HG03520 (cell line): Measurements from ENCODE around the gene LAMC1.

Experiments
- ATAC-seq: cut with Tn5 transposase; IDR thresholded peaks from one replicate; pipeline ENCODE4 v1.9.1; 2021; ENCODE audit warnings: mild to moderate bottlenecking, moderate library complexity; ENCODE audit not compliant: unreplicated experiment

The LAMC1 gene

GRCh38 chr1:183180634-183181056, 157.4 kb downstream of the LAMC1 start:
- ATAC-seq: peak; percentile 61

- ATAC-seq: no peak
Measured at GRCh38 chr1:183185941-183186490, 162.8 kb downstream of the LAMC1 start, which contains the start of gene LAMC2. LAMC2 (plus strand) TSS chr1:183186264; CDS start chr1:183186353, 89 bp downstream.

GRCh38 chr1:183186841-183187240, 163.6 kb downstream of the LAMC1 start:
- ATAC-seq: no peak

GRCh38 chr1:183188240-183188639, 165.0 kb downstream of the LAMC1 start:
- ATAC-seq: no peak

GRCh38 chr1:183191833-183192232, 168.6 kb downstream of the LAMC1 start:
- ATAC-seq: no peak

- ATAC-seq: no peak
Measured at GRCh38 chr1:183193963-183194525, 170.8 kb downstream of the LAMC1 start.

DNA sequence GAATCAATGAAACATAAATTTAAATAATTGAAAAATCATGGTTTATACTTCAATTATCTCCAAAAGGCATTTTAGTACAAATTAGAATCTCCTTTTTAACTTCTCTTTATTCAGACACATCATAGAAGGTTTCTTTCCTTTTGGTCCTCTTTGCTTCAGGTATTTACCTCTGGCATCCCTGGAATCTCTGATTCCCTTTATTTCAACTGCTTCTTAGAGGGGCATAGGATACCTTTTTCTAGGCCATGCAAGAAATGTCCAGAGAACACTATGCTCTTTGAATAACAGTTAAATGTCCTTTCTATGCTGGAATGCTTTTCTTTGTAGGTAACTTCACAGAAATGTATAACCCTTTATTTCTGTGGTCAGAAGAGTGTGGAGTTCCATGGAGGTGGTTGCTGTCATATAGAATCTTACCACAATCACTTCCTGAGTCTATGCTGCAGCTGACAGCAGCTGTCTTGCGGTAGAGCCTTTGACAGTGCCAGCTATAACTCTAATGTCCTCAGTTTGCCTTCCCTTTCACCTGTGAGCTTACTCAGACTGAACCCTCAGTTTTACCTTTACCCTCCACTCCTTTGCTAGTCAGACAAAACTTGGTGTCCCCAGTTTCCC, 171.4 kb downstream of the LAMC1 start:
- peak; percentile 96 for ATAC-seq

DNA sequence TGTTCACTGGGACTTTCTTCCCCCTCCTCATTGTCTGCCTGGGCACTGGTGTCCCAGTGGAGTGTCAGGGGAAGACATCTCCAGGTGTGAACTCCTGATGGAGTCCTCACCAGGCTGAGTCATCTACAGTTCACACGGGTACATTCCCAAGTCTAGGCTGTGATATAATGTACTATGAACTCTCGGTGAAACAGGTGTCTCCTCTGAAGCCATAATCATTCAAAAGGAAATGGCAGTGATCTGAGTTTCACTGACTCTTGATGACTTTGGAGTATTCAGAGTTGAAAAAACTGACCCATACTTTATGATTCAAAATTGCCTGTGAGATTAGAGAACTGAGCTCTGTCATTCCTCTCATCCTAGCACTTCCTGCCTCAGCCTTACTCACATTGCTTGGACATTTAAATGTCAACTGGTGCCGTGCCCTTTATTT, 171.9 kb downstream of the LAMC1 start:
- ATAC-seq: peak; percentile 38
